CD4-positive, alpha-beta T cell (primary cell): Measurements from ENCODE around the gene CLEC11A. TPM values are rescaled to one million over a fixed set of nuclear protein-coding genes. Genes with fewer than 3 reads are reported as not detected.
"Not testable (repeated sequence)": the region's sequence is repeated elsewhere in the genome, so short reads cannot be mapped to it uniquely, and the experiment has no call there.

Experiments
- ATAC-seq: fragments of 200-7000 bp; cut with Tn5 transposase; one replicate; pipeline ENCODE4 v1.10.0; 2022; ENCODE audit warnings: mild to moderate bottlenecking; ENCODE audit not compliant: poor library complexity
- CTCF ChIA-PET: fragments of 350-600 bp; sonication (Branson Sonifier 250); formaldehyde crosslinking; loops from one replicate; lab custom pipeline; 2021; ENCODE audit warnings: antibody characterized with exemption, inconsistent platforms; lab: Charles Lee
- POLR2A ChIA-PET: fragments of 350-600 bp; sonication (Branson Sonifier 250); formaldehyde crosslinking; loops from one replicate; lab custom pipeline; 2021; ENCODE audit warnings: antibody characterized with exemption, inconsistent platforms; lab: Charles Lee
- DNase-seq, 14 experiments: peaks; one replicate each; pipeline ENCODE4 v3.0.0-alpha.2; 2013 to 2020; ENCODE audit warnings: mixed read lengths in 2 of 14
- H3K27ac ChIP-seq, 2 donors: one replicate each; pipeline versions ENCODE4 v1.5.1 to v1.7.0; 2013; ENCODE audit warnings: low read length in 2 of 2, low read depth in 1 of 2, mild to moderate bottlenecking in 1 of 2
- H3K27me3 ChIP-seq, 2 experiments: 1 replicate in 1 of 2; 2 replicates in 1 of 2; pipeline versions ENCODE4 v1.6.1 to v1.7.0; 2013; ENCODE audit warnings: low read length in 2 of 2, control low read depth in 1 of 2, mild to moderate bottlenecking in 1 of 2, moderate library complexity in 1 of 2; ENCODE audit not compliant: insufficient read depth in 2 of 2, control insufficient read depth in 1 of 2
- H3K36me3 ChIP-seq: one replicate; pipeline ENCODE4 v1.6.1; 2013; ENCODE audit warnings: low read length, control low read depth; ENCODE audit not compliant: insufficient read depth
- H3K4me1 ChIP-seq: one replicate; pipeline ENCODE4 v1.6.1; 2013; ENCODE audit warnings: low read length, control low read depth; ENCODE audit not compliant: insufficient read depth
- H3K4me3 ChIP-seq: one replicate; pipeline ENCODE4 v1.5.1; 2013; ENCODE audit warnings: mild to moderate bottlenecking, low read length, moderate library complexity
- H3K9me3 ChIP-seq, 2 experiments: 1 replicate in 1 of 2; 2 replicates in 1 of 2; pipeline versions ENCODE4 v1.6.1 to v1.7.0; 2013; ENCODE audit warnings: low read length in 2 of 2, mild to moderate bottlenecking in 2 of 2, control low read depth in 1 of 2, moderate library complexity in 1 of 2; ENCODE audit not compliant: control insufficient read depth in 1 of 2, insufficient read depth in 1 of 2
- H3K27ac Mint-ChIP-seq: one replicate; pipeline ENCODE4 v1.8.0; 2020; ENCODE audit warnings: mixed read lengths
- H3K27me3 Mint-ChIP-seq: one replicate; pipeline ENCODE4 v1.8.0; 2021; ENCODE audit warnings: mixed read lengths
- H3K36me3 Mint-ChIP-seq: one replicate; pipeline ENCODE4 v1.8.0; 2021; ENCODE audit warnings: low read depth, mixed read lengths
- H3K4me1 Mint-ChIP-seq: one replicate; pipeline ENCODE4 v1.8.0; 2021; ENCODE audit warnings: low read depth, mixed read lengths
- H3K4me3 Mint-ChIP-seq: one replicate; pipeline ENCODE4 v1.8.0; 2020; ENCODE audit warnings: mild to moderate bottlenecking, mixed read lengths
- H3K9me3 Mint-ChIP-seq: one replicate; pipeline ENCODE4 v1.8.0; 2020; ENCODE audit warnings: mixed read lengths
- CTCF ChIP-seq: fragments of 200-600 bp; IDR thresholded peaks from one replicate; pipeline ENCODE4 v1.8.0; 2022; ENCODE audit warnings: antibody characterized with exemption, mild to moderate bottlenecking
- intact Hi-C, 2 experiments: fragments of 100-400 bp; cut with DNase I in 1 of 2; cut with micrococcal nuclease in 1 of 2; formaldehyde crosslinking; loops; one replicate each; pipeline versions ENCODE4 v1.15.1 to v1.9.0; 2023 to 2025; cut with DNase I, micrococcal nuclease
- total RNA-seq, 174 experiments: library from RNA in 2 of 174; stranded (reverse) in 2 of 174; gene quantifications; one replicate each; pipeline ENCODE4 v1.2.3 and lab custom pipeline; 2021 to 2026

CLEC11A gene
- total RNA-seq, 2 experiments from 2014 or later, result 3.1 to 3.3 TPM

GRCh38 chr19:50741179-50741933 lies 18.2 kb downstream of the CLEC11A start:
- Histone ChIP-seq H3K4me3 (no peak overlapping the region), H3K9me3 (peaks cover 0 to 4% of the 10 kb centered on the region in 2 experiments), H3K27ac (no peak overlapping the region), H3K36me3 (no peaks in the 10 kb centered on the region), H3K4me1 (no peaks in the 10 kb centered on the region), H3K27me3 (peaks cover 5 to 14% of the 10 kb centered on the region in 2 experiments)
- H3K27ac Mint-ChIP-seq, result no peak overlapping the region
- no peaks in the 10 kb centered on the region for H3K9me3 Mint-ChIP-seq
- H3K4me3 Mint-ChIP-seq, result no peak overlapping the region
- DNase-seq (no peak), ATAC-seq (no peak)
- TF ChIP-seq CTCF, result no peak
- H3K36me3 Mint-ChIP-seq, result no peaks in the 10 kb centered on the region
- intact Hi-C loops, result no loop called here
- ChIA-PET POLR2A (no interaction called here), CTCF (no interaction called here)
- no peaks in the 10 kb centered on the region for H3K4me1 Mint-ChIP-seq
- peaks cover 56% of the 10 kb centered on the region for H3K27me3 Mint-ChIP-seq

- ATAC-seq (no peak), DNase-seq (no peak)
- Mint-ChIP-seq H3K4me1 (no peaks in the 10 kb centered on the region), H3K4me3 (no peak overlapping the region), H3K27ac (no peak overlapping the region), H3K36me3 (no peaks in the 10 kb centered on the region), H3K27me3 (peaks cover 56% of the 10 kb centered on the region), H3K9me3 (no peaks in the 10 kb centered on the region)
- H3K27ac ChIP-seq, result no peak overlapping the region
- H3K36me3 ChIP-seq, result no peaks in the 10 kb centered on the region
- no peaks in the 10 kb centered on the region for H3K4me1 ChIP-seq
- intact Hi-C loops, result no loop called here
- POLR2A ChIA-PET, result no interaction called here
- H3K9me3 ChIP-seq, result peaks cover 0 to 4% of the 10 kb centered on the region in 2 experiments
- CTCF ChIA-PET, result no interaction called here
- H3K27me3 ChIP-seq, result peaks cover 0 to 16% of the 10 kb centered on the region in 2 experiments
- TF ChIP-seq CTCF, result no peak
- H3K4me3 ChIP-seq, result no peak overlapping the region
Observed at GRCh38 chr19:50743537-50743936, 20.4 kb downstream of the CLEC11A start.

- no peaks in the 10 kb centered on the region for H3K9me3 Mint-ChIP-seq
- intact Hi-C loops, result no loop called here
- H3K27ac ChIP-seq, result no peak overlapping the region
- no peaks in the 10 kb centered on the region for H3K36me3 Mint-ChIP-seq
- no peak overlapping the region for H3K27ac Mint-ChIP-seq
- no peak overlapping the region for H3K4me3 ChIP-seq
- H3K4me1 ChIP-seq, result no peaks in the 10 kb centered on the region
- H3K4me3 Mint-ChIP-seq, result no peak overlapping the region
- ATAC-seq (no peak), DNase-seq (no peak)
- peaks cover 46% of the 10 kb centered on the region for H3K27me3 Mint-ChIP-seq
- no peaks in the 10 kb centered on the region for H3K36me3 ChIP-seq
- CTCF ChIA-PET, result no interaction called here
- POLR2A ChIA-PET, result no interaction called here
- TF ChIP-seq CTCF, result no peak
- H3K27me3 ChIP-seq, result peaks cover 0 to 10% of the 10 kb centered on the region in 2 experiments
- H3K4me1 Mint-ChIP-seq, result no peaks in the 10 kb centered on the region
- peaks cover 0 to 4% of the 10 kb centered on the region in 2 experiments for H3K9me3 ChIP-seq
Observed at GRCh38 chr19:50745221-50745620, 22.1 kb downstream of the CLEC11A start.

- H3K27ac Mint-ChIP-seq, H3K36me3 Mint-ChIP-seq, H3K9me3 Mint-ChIP-seq, H3K9me3 ChIP-seq, H3K4me1 ChIP-seq, DNase-seq, intact Hi-C loops, H3K4me1 Mint-ChIP-seq, CTCF ChIA-PET, H3K4me3 ChIP-seq, ATAC-seq, H3K27me3 ChIP-seq, H3K27ac ChIP-seq, H3K36me3 ChIP-seq, H3K4me3 Mint-ChIP-seq: not testable (repeated sequence)
- POLR2A ChIA-PET, result interaction anchor here (0.7 kb wide), 1 partner anchor 600 kb away, joined by 3 read pairs; no protein-coding TSS in a partner anchor
- H3K27me3 Mint-ChIP-seq, result peaks cover 34% of the 10 kb centered on the region
Observed at GRCh38 chr19:50747141-50747540, 24.0 kb downstream of the CLEC11A start.
